Skeletal muscle cell (primary cell): ENCODE results near the gene RHBDF2.

ENCODE experiments used
- DNase-seq: peaks from one replicate; pipeline ENCODE4 v3.0.0-alpha.2; 2010; ENCODE audit warnings: low read depth
- H3K4me3 ChIP-seq: 2 replicates; pipeline ENCODE4 v1.5.1; 2011; ENCODE audit warnings: low read depth, mild to moderate bottlenecking, control low read depth, low read length, moderate library complexity

RHBDF2 gene

GRCh38 chr17:76490112-76490710, 11.0 kb downstream of the RHBDF2 start:
- DNase-seq: no peak
- no peak overlapping the region for H3K4me3 ChIP-seq

- H3K4me3 ChIP-seq: no peak overlapping the region
- no peak for DNase-seq
Observed at GRCh38 chr17:76487451-76488192, 13.6 kb downstream of the RHBDF2 start.

GRCh38 chr17:76485569-76485968, 15.7 kb downstream of the RHBDF2 start:
- no peak for DNase-seq
- H3K4me3 ChIP-seq: no peak overlapping the region

- DNase-seq: no peak
Observed at GRCh38 chr17:76484228-76484725, 16.9 kb downstream of the RHBDF2 start.

GRCh38 chr17:76481071-76481655, 20.1 kb downstream of the RHBDF2 start:
- no peak overlapping the region for H3K4me3 ChIP-seq
- no peak for DNase-seq

More at GRCh38 chr17:76484228-76484725, 16.9 kb downstream of the RHBDF2 start:
- no peak overlapping the region for H3K4me3 ChIP-seq

GRCh38 chr17:76480632-76481031, 20.6 kb downstream of the RHBDF2 start:
- no peak overlapping the region for H3K4me3 ChIP-seq
- no peak for DNase-seq

- no peak overlapping the region for H3K4me3 ChIP-seq
- no peak for DNase-seq
Observed at GRCh38 chr17:76479515-76480060, 21.6 kb downstream of the RHBDF2 start.

GRCh38 chr17:76478730-76479514, 22.3 kb downstream of the RHBDF2 start:
- no peak for DNase-seq
- H3K4me3 ChIP-seq: no peak overlapping the region

GRCh38 chr17:76478097-76478496, 23.1 kb downstream of the RHBDF2 start:
- no peak overlapping the region for H3K4me3 ChIP-seq
- DNase-seq: no peak

- no peak overlapping the region for H3K4me3 ChIP-seq
- no peak for DNase-seq
Observed at GRCh38 chr17:76477576-76477975, 23.6 kb downstream of the RHBDF2 start.

GRCh38 chr17:76476736-76477135, 24.5 kb downstream of the RHBDF2 start:
- DNase-seq: no peak
- no peak overlapping the region for H3K4me3 ChIP-seq

GRCh38 chr17:76475302-76475701, 25.9 kb downstream of the RHBDF2 start:
- H3K4me3 ChIP-seq: no peak overlapping the region

GRCh38 chr17:76474894-76475293, 26.3 kb downstream of the RHBDF2 start:
- DNase-seq: no peak

More at GRCh38 chr17:76475302-76475701, 25.9 kb downstream of the RHBDF2 start:
- no peak for DNase-seq

GRCh38 chr17:76474238-76474637, 27.0 kb downstream of the RHBDF2 start:
- H3K4me3 ChIP-seq: no peak overlapping the region
- no peak for DNase-seq

More at GRCh38 chr17:76474894-76475293, 26.3 kb downstream of the RHBDF2 start:
- H3K4me3 ChIP-seq: no peak overlapping the region

- DNase-seq: no peak
- H3K4me3 ChIP-seq: no peak overlapping the region
Observed at GRCh38 chr17:76473541-76473985, 27.7 kb downstream of the RHBDF2 start.

GRCh38 chr17:76472726-76473125, 28.5 kb downstream of the RHBDF2 start:
- H3K4me3 ChIP-seq: no peak overlapping the region

GRCh38 chr17:76472258-76472645, 29.0 kb downstream of the RHBDF2 start:
- H3K4me3 ChIP-seq: no peak overlapping the region
- no peak for DNase-seq

More at GRCh38 chr17:76472726-76473125, 28.5 kb downstream of the RHBDF2 start:
- no peak for DNase-seq

GRCh38 chr17:76471498-76472257, 29.5 kb downstream of the RHBDF2 start:
- no peak overlapping the region for H3K4me3 ChIP-seq
- DNase-seq: no peak
